Measurements from ENCODE around the gene MST1R.

DNA sequence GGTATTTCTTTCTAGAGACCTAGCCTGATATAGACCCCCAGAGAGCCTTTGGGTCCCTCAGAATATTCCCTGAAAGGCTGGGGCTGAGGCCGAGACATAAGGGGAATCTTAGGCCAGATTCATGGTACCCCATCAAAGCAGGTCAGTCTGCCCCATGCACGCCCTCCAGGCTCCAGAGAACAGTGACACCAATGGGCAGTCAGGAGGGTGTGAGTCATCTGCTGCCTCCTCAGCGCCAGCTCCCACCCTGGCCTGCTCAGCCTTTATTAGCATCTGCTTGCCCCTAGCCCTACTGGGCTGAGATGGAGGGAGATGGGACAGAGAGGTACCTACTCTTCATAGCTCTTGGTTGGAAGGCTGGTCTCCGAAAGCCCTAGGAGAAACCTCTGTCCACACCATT, 19.7 kb downstream of the MST1R start:
- TF ChIP-seq CTCF (IDR thresholded peaks at IDR 0.05) (no peak), POLR2A (IDR thresholded peaks at IDR 0.05) (no peak)

Measured in lower leg skin (tissue), 3 donors.